Measurements from ENCODE around the gene OGFOD1.

DNA sequence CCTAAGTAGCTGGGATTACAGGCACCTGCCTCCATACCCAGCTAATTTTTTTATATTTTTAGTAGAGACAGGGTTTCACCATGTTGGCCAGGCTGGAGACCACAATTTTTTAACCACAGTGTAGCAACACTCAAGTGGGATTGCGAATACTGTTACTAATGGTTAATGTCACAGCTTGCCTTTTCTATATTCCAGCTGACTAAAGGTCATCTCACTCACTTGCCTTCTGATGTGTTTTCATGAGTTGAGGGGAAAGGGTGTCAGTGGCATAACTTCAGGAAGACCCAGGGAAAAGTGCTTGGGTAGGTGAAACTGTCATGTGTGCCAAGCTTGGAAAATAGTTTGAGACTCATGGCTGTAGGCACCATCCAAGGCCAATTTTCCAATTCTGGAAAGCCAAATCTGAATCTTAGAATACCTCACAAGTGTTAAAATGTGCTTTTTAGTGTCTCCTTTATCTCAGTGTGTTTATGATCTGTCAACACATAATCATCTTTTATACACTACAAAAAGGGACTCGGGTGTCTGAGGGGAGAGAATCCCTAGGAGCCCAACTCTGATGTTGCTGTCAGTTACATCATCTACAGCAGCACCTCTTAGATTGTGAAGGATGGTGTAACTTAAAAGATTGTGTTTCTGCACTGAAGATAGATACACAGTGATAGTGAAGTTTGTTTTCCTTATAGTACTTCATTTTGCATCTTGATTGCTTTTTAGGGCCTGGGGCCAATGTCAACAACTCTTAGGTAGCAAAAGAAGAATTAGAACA is 27.1 kb downstream of the OGFOD1 start:
- TF ChIP-seq, protein P1, sequence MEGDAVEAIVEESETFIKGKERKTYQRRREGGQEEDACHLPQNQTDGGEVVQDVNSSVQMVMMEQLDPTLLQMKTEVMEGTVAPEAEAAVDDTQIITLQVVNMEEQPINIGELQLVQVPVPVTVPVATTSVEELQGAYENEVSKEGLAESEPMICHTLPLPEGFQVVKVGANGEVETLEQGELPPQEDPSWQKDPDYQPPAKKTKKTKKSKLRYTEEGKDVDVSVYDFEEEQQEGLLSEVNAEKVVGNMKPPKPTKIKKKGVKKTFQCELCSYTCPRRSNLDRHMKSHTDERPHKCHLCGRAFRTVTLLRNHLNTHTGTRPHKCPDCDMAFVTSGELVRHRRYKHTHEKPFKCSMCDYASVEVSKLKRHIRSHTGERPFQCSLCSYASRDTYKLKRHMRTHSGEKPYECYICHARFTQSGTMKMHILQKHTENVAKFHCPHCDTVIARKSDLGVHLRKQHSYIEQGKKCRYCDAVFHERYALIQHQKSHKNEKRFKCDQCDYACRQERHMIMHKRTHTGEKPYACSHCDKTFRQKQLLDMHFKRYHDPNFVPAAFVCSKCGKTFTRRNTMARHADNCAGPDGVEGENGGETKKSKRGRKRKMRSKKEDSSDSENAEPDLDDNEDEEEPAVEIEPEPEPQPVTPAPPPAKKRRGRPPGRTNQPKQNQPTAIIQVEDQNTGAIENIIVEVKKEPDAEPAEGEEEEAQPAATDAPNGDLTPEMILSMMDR (optimal IDR thresholded peaks at IDR 0.05 in 1 of 3, IDR thresholded peaks at IDR 0.05 in 1 of 3, conservative IDR thresholded peaks at IDR 0.05 in 1 of 3; ENCODE audit: extremely low read depth in 1 of 3, insufficient read depth in 2 of 3, low read length in 3 of 3) = no peak
- no peak for TF ChIP-seq EZH2 (IDR thresholded peaks at IDR 0.05; ENCODE audit: low read length)
